NCI-H345 (cell line): ENCODE results near the gene ACVR1B.

Experiments
- DNase-seq: peaks from one replicate; lab custom pipeline; 2025; lab: John Stamatoyannopoulos, UW

The ACVR1B gene

GRCh38 chr12:51942501-51943000 lies 8.9 kb upstream of the ACVR1B start:
- no peak for DNase-seq

DNA sequence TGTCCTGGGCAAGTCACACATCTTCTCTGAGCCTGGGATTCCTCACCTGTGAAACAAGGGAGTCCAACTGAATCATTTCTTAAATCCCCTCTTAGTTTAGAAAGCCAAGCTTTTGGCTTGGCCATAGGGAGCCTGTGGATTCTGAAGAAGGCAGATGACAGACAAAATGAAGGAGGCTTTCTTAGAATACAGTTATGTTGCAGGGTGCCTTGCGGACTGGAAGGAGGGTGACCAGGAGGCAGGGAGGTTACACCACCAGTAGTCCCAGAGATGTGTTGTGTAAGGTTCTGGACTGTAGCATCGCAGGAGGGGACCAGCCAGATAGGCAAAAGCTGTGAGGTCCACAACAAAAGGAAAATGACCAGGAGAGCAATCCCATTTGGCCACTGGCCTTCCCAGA lies 8.2 kb upstream of the ACVR1B start:
- DNase-seq, result no peak

DNA sequence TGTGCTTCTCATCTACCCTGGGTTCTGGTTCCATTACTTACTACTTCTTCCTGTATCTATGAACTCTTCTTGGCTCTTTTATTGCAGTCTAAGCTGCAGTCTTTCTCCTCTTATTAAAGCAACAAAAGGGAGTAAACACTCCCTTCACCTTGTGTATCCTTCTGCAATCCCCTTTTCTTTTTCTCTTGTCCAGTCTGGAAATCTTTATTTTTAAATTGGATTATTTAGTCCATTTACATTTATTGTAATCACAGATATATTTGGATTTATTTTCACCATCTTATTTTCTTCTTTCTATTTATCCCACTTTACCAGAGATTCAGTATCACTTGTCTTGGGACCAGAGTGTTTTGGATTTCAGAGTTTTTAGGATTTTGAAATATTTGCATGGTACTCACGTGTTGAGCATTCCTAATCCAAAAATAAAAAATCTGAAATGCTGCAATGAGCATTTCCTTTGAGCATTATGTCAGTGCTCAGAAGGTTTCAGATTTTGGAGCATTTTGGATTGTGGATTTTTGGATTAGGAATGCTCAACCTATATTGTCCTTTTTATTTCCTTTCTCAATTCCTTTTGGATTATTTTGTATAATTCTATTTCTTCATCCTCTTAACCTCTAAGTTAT lies 6.8 kb upstream of the ACVR1B start:
- DNase-seq, result no peak

DNA sequence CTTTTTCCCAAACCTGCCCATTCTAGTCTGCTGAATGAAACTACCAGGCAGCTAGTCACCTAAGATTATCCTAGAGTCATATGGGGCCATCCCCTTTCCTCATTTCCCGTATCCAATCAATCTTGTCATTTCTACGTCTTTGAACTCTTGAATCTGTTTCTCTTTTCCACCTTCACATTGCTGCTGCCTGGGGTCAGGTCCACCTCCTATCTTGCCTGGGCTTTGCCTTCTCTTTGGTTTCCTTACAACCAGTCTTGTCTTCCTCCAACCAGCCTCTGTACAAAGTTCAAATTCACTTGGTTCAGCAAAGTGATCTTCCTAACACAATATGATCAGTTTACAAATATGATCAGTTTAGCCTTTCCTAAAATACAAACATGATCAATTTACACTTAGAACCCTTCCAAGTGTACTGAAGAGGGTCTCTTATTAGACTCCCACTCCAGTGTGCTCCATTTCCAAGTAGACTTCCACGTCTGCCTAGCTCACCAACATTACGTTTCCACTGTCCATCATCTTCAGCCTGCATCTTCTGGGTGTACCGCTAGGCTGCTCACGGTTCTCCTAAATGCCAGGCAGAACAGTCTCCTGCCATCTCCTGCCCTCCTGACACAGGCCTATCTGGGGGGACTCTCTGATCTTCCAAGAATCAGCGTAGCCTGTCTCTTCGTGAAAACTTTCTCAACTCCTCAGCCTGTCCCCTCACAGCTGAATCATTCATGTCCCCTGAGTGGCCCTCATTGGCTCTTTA lies 4.1 kb upstream of the ACVR1B start:
- DNase-seq, result no peak

DNA sequence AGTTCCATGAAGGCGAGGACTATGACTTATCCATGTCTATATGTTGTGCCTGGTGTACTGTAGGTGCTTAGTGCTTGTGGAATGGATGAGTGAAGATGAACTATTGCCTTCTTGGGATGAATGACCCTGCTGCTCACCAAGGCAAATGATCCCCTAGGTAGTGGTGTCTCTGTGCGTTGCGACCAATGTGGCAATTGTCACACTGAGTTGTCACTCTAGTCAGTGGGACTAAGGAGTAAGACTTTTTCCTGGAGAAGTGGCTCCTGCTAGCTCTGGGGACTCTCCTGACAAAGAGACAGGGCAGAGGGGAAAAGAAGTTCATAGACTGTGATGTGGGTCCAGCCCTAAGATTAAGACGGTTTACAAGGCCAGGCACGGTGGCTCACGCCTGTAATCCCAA lies 3.4 kb upstream of the ACVR1B start:
- no peak for DNase-seq

GRCh38 chr12:51949342-51950030 lies 2.0 kb upstream of the ACVR1B start:
- DNase-seq, result no peak

- DNase-seq, result no peak
These were observed 759 bp upstream of the ACVR1B start for GRCh38 chr12:51950682-51951198.

GRCh38 chr12:51951843-51952722 lies 584 bp downstream of the ACVR1B start:
- no peak for DNase-seq

- no peak for DNase-seq
These were observed 1.6 kb downstream of the ACVR1B start for GRCh38 chr12:51953089-51953488.

DNA sequence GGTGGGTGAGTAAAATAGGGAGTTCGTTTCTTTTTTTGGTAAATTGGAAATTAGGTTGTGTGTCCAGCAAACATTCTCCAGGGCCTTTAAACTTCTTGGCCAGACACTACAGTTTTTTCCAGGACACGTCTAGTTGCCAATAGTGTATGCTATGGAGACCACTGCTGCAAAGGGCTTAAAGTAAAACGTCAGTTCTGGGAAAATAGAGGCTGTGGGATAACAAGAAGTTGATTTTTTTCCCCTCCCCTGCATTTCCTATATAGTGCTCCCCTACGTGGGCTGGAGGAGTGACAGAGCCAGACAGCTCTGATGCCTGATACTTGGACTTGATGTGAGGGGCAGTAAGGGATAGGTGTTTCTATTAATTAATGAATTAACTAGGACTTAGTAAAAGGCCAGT lies 2.4 kb downstream of the ACVR1B start:
- no peak for DNase-seq

DNA sequence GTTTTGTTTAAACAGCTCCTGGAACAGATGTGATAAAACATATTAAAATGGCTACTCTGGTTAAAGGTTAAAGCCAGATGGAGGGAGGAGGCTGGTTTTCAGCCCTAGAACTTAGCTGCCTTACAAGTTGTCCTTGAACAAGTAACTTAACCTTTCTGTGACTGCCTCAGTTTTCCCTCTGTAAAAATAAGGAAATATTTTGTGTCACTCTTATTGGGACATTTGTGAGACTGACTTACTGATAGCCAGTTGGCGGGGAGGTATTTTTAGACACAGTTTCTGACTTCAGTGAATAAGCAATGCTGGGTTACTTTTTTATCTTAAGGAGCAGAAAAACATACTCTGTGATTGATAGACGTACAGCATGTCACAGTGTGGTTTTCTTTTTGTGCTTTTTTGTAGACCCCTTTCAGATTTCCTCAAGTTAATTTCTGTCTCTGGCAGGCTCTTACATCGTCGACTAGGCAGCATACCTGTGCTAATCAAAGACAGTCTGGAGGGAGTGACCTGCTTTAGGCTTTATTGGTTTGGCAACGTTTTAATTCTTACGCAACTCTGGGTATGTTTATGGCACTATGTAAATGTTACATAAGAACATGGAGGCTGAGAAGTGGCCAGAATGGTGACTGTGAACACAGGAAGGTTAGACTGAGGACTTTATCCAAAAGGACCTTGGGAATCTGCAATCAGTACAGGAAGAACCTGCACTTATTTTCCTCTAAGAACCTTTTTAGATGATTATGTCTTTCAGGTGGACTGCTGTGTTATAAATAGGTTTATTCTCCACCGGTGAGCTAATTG lies 3.3 kb downstream of the ACVR1B start:
- DNase-seq, result no peak

GRCh38 chr12:51955702-51956101 lies 4.2 kb downstream of the ACVR1B start:
- no peak for DNase-seq

- DNase-seq, result no peak
These were observed 7.0 kb downstream of the ACVR1B start for GRCh38 chr12:51958542-51958941.

- DNase-seq, result no peak
These were observed 7.7 kb downstream of the ACVR1B start for GRCh38 chr12:51959211-51959610.

DNA sequence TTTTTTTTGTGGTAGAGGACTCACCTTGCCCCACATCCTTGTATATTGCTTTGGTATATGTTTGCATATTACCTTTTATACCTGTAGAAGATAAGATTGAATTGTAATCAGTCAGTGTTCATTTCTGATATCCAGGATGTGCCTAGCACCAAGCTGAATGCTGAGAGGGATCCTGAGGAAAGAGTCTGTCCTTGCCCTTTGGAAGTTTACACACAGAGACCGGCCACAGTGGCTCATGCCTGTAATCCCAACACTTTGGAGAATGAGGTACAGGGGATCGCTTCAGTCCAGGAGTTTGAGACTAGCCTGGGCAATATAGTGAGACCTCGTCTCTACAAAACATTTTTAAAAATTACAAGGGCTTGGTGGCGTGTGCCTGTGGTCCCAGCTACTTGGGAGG lies 8.4 kb downstream of the ACVR1B start:
- DNase-seq, result no peak

- no peak for DNase-seq
These were observed 9.0 kb downstream of the ACVR1B start for GRCh38 chr12:51960488-51960887.

- DNase-seq, result no peak
These were observed 9.4 kb downstream of the ACVR1B start for GRCh38 chr12:51960890-51961289.

DNA sequence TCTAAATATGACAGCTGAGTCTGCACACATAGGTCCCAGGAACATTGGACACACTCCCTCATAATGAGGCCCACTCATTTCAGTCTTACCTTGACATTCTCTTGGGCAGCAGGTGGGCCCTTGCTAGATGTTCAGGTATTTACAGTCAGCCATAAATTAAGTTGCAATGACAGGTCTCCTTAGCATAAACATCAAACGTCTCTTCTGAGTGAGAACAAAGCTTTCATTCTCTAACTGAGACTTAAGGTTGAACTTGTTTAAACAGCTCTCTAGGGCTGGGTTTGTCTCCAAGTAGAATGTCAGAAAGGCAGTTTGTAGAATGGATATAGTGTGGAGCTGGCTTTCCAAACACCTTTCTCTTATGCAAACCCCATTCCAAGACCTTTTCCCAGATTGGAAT lies 10.3 kb downstream of the ACVR1B start:
- no peak for DNase-seq

GRCh38 chr12:51962737-51963136 lies 11.2 kb downstream of the ACVR1B start:
- DNase-seq, result no peak

GRCh38 chr12:51963477-51963876 lies 12.0 kb downstream of the ACVR1B start:
- DNase-seq, result no peak

DNA sequence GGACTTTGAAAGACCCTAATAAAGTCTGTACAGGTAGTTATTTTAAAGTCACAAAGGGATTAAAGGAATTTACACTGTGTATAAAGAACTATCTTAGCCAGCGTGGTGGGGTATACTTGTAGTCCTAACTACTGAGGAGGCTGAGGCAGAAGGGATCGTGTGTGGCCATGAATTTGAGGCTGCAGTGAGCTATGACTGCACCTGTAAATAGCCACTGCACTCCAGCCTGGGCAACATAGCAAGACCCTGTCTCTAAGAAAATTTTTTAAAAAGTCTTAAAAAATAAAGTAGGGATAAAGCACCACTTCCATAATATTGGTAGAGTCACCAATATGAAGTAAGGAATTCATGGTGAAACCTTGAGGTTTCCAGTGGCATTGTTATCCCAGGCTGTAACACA lies 18.1 kb downstream of the ACVR1B start:
- no peak for DNase-seq
